WERI-Rb-1 (cell line): ENCODE results near the gene CEBPA.

Experiments
- DNase-seq: peaks from one replicate; pipeline ENCODE4 v3.0.0-alpha.2; 2020
- H3K27ac ChIP-seq: fragments of 250-450 bp; sonication (Bioruptor Pico); 2 replicates; pipeline ENCODE4 v1.5.1; 2020; ENCODE audit warnings: mild to moderate bottlenecking, moderate library complexity
- H3K27me3 ChIP-seq: fragments of 250-450 bp; sonication (Bioruptor Pico); 2 replicates; pipeline ENCODE4 v1.5.1; 2021; ENCODE audit warnings: mild to moderate bottlenecking, low read depth, moderate library complexity; ENCODE audit not compliant: insufficient read depth, severe bottlenecking
- H3K36me3 ChIP-seq: fragments of 250-450 bp; sonication (Bioruptor Pico); 2 replicates; pipeline ENCODE4 v1.5.1; 2020; ENCODE audit warnings: mild to moderate bottlenecking, moderate library complexity
- H3K4me3 ChIP-seq: 2 replicates; pipeline ENCODE4 v1.5.1; 2011; ENCODE audit warnings: low read depth, mild to moderate bottlenecking, control low read depth, low read length
- H3K9me3 ChIP-seq: fragments of 250-450 bp; sonication (Bioruptor Pico); 2 replicates; pipeline ENCODE4 v1.5.1; 2021; ENCODE audit warnings: mild to moderate bottlenecking, moderate library complexity; ENCODE audit not compliant: severe bottlenecking
- CTCF ChIP-seq: IDR thresholded peaks from 2 replicates; pipeline ENCODE4 v1.5.1; 2011; ENCODE audit warnings: low read depth, mild to moderate bottlenecking, control low read depth, inconsistent platforms, low read length

Gene CEBPA

GRCh38 chr19:33284756-33285155 lies 17.6 kb downstream of the CEBPA start:
- Histone ChIP-seq H3K27me3 (no peaks in the 10 kb centered on the region), H3K27ac (no peak overlapping the region), H3K36me3 (no peaks in the 10 kb centered on the region), H3K4me3 (no peak overlapping the region), H3K9me3 (peaks cover 13% of the 10 kb centered on the region)
- TF ChIP-seq CTCF: no peak
- no peak for DNase-seq

GRCh38 chr19:33284146-33284643 lies 18.1 kb downstream of the CEBPA start:
- no peak for DNase-seq
- Histone ChIP-seq H3K36me3 (no peaks in the 10 kb centered on the region), H3K9me3 (peaks cover 10% of the 10 kb centered on the region), H3K27ac (no peak overlapping the region), H3K27me3 (no peaks in the 10 kb centered on the region), H3K4me3 (no peak overlapping the region)
- TF ChIP-seq CTCF: no peak

GRCh38 chr19:33283589-33283988 lies 18.7 kb downstream of the CEBPA start:
- TF ChIP-seq CTCF: no peak
- Histone ChIP-seq H3K9me3 (peaks cover 5% of the 10 kb centered on the region), H3K4me3 (no peak overlapping the region), H3K36me3 (no peaks in the 10 kb centered on the region), H3K27me3 (no peaks in the 10 kb centered on the region), H3K27ac (no peak overlapping the region)
- DNase-seq: no peak

- no peak overlapping the region for H3K27ac ChIP-seq
- no peaks in the 10 kb centered on the region for H3K9me3 ChIP-seq
- no peaks in the 10 kb centered on the region for H3K36me3 ChIP-seq
- no peak for TF ChIP-seq CTCF
- no peak for DNase-seq
- no peak overlapping the region for H3K4me3 ChIP-seq
- H3K27me3 ChIP-seq: no peaks in the 10 kb centered on the region
Observed at GRCh38 chr19:33282036-33282671, 20.2 kb downstream of the CEBPA start.

- Histone ChIP-seq H3K27ac (no peak overlapping the region), H3K36me3 (no peaks in the 10 kb centered on the region), H3K9me3 (no peaks in the 10 kb centered on the region), H3K4me3 (no peak overlapping the region), H3K27me3 (no peaks in the 10 kb centered on the region)
- TF ChIP-seq CTCF: no peak
- no peak for DNase-seq
Observed at GRCh38 chr19:33281296-33281926, 20.9 kb downstream of the CEBPA start.
